DMS114 treated with DMSO at 0.1 percent for 48 hours (cell line): ENCODE data around the gene GRK4.
"Not testable (repeated sequence)": the region's sequence is repeated elsewhere in the genome, so short reads cannot be mapped to it uniquely, and the experiment has no call there.

Source experiments
- DNase-seq: peaks from one replicate; lab custom pipeline; 2025; ENCODE audit not compliant: unreplicated experiment; lab: John Stamatoyannopoulos, UW

GRK4 gene

GRCh38 chr4:2963175-2963965 lies at the start of gene GRK4, which contains the start of gene NOP14:
Gene GRK4 (plus strand): TSS chr4:2963571. CDS start chr4:2964071, 500 bp downstream.
Gene NOP14 (minus strand): TSS chr4:2963406. CDS start chr4:2963319, 87 bp downstream.
- DNase-seq: peak; percentile 90

- no peak for DNase-seq
Observed at GRCh38 chr4:2914256-2915126, 48.9 kb upstream of the GRK4 start.

GRCh38 chr4:2915789-2916188 lies 47.6 kb upstream of the GRK4 start:
- DNase-seq: no peak

- DNase-seq: not testable (repeated sequence)
Observed at GRCh38 chr4:2916696-2917095, 46.7 kb upstream of the GRK4 start.

- DNase-seq: not testable (repeated sequence)
Observed at GRCh38 chr4:2918300-2918699, 45.1 kb upstream of the GRK4 start.

GRCh38 chr4:2918714-2919113 lies 44.7 kb upstream of the GRK4 start:
- not testable (repeated sequence) for DNase-seq

GRCh38 chr4:2922453-2923101 lies 40.8 kb upstream of the GRK4 start:
- DNase-seq: not testable (repeated sequence)

- DNase-seq: no peak
Observed at GRCh38 chr4:2923141-2923551, 40.2 kb upstream of the GRK4 start.

- DNase-seq: no peak
Observed at GRCh38 chr4:2923668-2924173, 39.6 kb upstream of the GRK4 start.

- no peak for DNase-seq
Observed at GRCh38 chr4:2924286-2924685, 39.1 kb upstream of the GRK4 start.

- DNase-seq: no peak
Observed at GRCh38 chr4:2924765-2925301, 38.5 kb upstream of the GRK4 start.

GRCh38 chr4:2925496-2925895 lies 37.9 kb upstream of the GRK4 start:
- no peak for DNase-seq

GRCh38 chr4:2925931-2926860 lies 37.2 kb upstream of the GRK4 start:
- DNase-seq: no peak

GRCh38 chr4:2927016-2927695 lies 36.2 kb upstream of the GRK4 start:
- no peak for DNase-seq

- DNase-seq: no peak
Observed at GRCh38 chr4:2927696-2928075, 35.7 kb upstream of the GRK4 start.

GRCh38 chr4:2928242-2929176 lies 34.9 kb upstream of the GRK4 start:
- no peak for DNase-seq

- no peak for DNase-seq
Observed at GRCh38 chr4:2929469-2929868, 33.9 kb upstream of the GRK4 start.

- no peak for DNase-seq
Observed at GRCh38 chr4:2930135-2930757, 33.1 kb upstream of the GRK4 start.
